ENCODE results near the gene STK4. TPM values are rescaled to one million over a fixed set of nuclear protein-coding genes. Genes with fewer than 3 reads are reported as not detected.

Gene STK4
- total RNA-seq, 1 experiment from 2014 or later: 43.0 TPM

DNA sequence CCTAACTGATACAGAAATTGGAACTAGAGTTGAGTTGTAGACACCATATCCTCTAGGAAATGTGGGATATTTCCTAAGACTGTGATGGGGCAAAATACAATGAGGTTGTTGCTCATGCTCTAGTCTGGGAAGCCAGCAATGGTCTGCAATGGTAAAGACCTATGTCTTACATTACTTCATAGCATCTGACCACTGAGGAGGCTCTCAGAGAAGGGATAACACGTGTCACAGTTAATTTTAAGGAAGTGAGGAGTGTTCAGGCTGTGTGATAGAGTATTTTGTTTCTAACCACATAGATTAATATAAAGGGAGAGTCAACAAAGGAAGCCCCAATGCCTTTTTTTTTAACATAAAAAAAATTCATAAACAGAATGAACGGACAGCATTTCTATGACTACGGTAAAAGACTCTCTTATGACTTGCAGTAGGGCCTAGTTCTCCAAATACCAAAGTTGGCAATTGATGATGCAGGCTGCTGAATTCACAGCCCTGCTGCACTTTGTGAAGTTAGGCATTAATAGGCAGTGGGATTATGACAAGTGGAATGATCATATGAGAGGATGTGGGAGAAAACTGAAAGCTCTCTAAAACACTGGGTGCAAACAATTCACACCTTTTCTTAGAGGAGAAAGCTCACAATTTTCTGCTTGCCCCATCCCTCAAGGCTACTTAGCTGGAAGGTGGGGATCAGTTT is 120.9 kb downstream of the STK4 start:
- Histone ChIP-seq H2BK12ac (ENCODE audit: insufficient read length, low read depth, low read length) (no peak overlapping the region), H3K79me1 (ENCODE audit: insufficient read depth, low read depth, low read length, poor library complexity, severe bottlenecking) (no peaks in the 10 kb centered on the region), H2AK5ac (ENCODE audit: insufficient read length, low read length) (no peak overlapping the region)

More for the DNA sequence above, 120.9 kb downstream of the STK4 start:
- no peaks in the 10 kb centered on the region for H4K20me1 ChIP-seq (ENCODE audit: control insufficient read depth, insufficient read depth, insufficient read length)
- H4K91ac ChIP-seq (ENCODE audit: insufficient read length, low read depth, low read length): no peak overlapping the region
- TF ChIP-seq, protein P1, sequence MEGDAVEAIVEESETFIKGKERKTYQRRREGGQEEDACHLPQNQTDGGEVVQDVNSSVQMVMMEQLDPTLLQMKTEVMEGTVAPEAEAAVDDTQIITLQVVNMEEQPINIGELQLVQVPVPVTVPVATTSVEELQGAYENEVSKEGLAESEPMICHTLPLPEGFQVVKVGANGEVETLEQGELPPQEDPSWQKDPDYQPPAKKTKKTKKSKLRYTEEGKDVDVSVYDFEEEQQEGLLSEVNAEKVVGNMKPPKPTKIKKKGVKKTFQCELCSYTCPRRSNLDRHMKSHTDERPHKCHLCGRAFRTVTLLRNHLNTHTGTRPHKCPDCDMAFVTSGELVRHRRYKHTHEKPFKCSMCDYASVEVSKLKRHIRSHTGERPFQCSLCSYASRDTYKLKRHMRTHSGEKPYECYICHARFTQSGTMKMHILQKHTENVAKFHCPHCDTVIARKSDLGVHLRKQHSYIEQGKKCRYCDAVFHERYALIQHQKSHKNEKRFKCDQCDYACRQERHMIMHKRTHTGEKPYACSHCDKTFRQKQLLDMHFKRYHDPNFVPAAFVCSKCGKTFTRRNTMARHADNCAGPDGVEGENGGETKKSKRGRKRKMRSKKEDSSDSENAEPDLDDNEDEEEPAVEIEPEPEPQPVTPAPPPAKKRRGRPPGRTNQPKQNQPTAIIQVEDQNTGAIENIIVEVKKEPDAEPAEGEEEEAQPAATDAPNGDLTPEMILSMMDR (conservative IDR thresholded peaks at IDR 0.05): no peak
- H3K27ac ChIP-seq (ENCODE audit: insufficient read length, low read depth, low read length): no peak overlapping the region
- H3K23ac ChIP-seq (ENCODE audit: insufficient read length, low read depth, low read length): no peak overlapping the region
- no peak overlapping the region for H2AFZ ChIP-seq (ENCODE audit: low read length)
- H3K4me1 ChIP-seq (ENCODE audit: insufficient read depth, low read length): no peaks in the 10 kb centered on the region
- no peak overlapping the region for H2BK5ac ChIP-seq (ENCODE audit: insufficient read length, low read length)
- no peak overlapping the region for H3K4me2 ChIP-seq (ENCODE audit: insufficient read depth, insufficient read length, low read length)
- no peaks in the 10 kb centered on the region for H3K27me3 ChIP-seq (ENCODE audit: insufficient read depth, low read length)
- no peak overlapping the region for H4K8ac ChIP-seq (replicated peaks; ENCODE audit: insufficient read length, low read depth, low read length)
- H3K23me2 ChIP-seq (ENCODE audit: insufficient read length, low read depth, low read length, poor library complexity, severe bottlenecking): no peaks in the 10 kb centered on the region
- no peak overlapping the region for H2BK120ac ChIP-seq (ENCODE audit: low read depth, low read length, poor library complexity, severe bottlenecking)
- H3K18ac ChIP-seq (ENCODE audit: insufficient read length, low read depth, low read length): no peak overlapping the region
- no CpG with 5 or more reads among the region's 3 CpGs for WGBS (ENCODE audit: extremely low coverage, insufficient read length, low lambda C conversion rate)
- Mint-ChIP-seq H3K9me3 (0 out of 5 replicates have a peak, but pooled peaks cover 0 to 2% of the 10 kb centered on the region in 2 experiments), H3K27ac (no peak overlapping the region), H3K4me3 (no peak overlapping the region), H3K27me3 (ENCODE audit: low read depth) (no peaks in the 10 kb centered on the region), H3K36me3 (ENCODE audit: insufficient read depth in 1 of 3, low read depth in 3 of 3) (peaks cover 4 to 13% (median 9%) of the 10 kb centered on the region in 3 experiments; a peak in 5 of 7 replicates), H3K4me1 (peaks cover 7 to 9% of the 10 kb centered on the region in 2 experiments)
- no peak overlapping the region for H2BK20ac ChIP-seq (ENCODE audit: low read depth, low read length, poor library complexity, severe bottlenecking)
- no peak overlapping the region for H3T11ph ChIP-seq (ENCODE audit: low read length)
- H3K4ac ChIP-seq (ENCODE audit: low read depth, low read length): no peak overlapping the region
- no peak overlapping the region for H3K14ac ChIP-seq (ENCODE audit: insufficient read depth, low read length)
- no peak for DNase-seq
- H3K9ac ChIP-seq (ENCODE audit: extremely low read depth, insufficient read length, low read length): no peak overlapping the region
- no peaks in the 10 kb centered on the region; the same call in 1 of the 2 replicates for H3K79me2 ChIP-seq (ENCODE audit: insufficient read depth, low read length)
- no peak overlapping the region for H2BK15ac ChIP-seq (ENCODE audit: low read depth, low read length)
- no peak overlapping the region for H3K56ac ChIP-seq (ENCODE audit: insufficient read length, low read depth, low read length)
- H3K9me3 ChIP-seq (ENCODE audit: control insufficient read depth, low read depth, low read length): peaks cover 5% of the 10 kb centered on the region
- no peak overlapping the region for H4K5ac ChIP-seq (ENCODE audit: insufficient read length, low read depth, low read length)

Data from H9 (cell line).